Measurements from ENCODE around the gene SIGLEC12.
"Not testable (repeated sequence)": the region's sequence is repeated elsewhere in the genome, so short reads cannot be mapped to it uniquely, and the experiment has no call there.

GRCh38 chr19:51463976-51464581 is 37.5 kb downstream of the SIGLEC12 start:
- TF ChIP-seq, protein P1, sequence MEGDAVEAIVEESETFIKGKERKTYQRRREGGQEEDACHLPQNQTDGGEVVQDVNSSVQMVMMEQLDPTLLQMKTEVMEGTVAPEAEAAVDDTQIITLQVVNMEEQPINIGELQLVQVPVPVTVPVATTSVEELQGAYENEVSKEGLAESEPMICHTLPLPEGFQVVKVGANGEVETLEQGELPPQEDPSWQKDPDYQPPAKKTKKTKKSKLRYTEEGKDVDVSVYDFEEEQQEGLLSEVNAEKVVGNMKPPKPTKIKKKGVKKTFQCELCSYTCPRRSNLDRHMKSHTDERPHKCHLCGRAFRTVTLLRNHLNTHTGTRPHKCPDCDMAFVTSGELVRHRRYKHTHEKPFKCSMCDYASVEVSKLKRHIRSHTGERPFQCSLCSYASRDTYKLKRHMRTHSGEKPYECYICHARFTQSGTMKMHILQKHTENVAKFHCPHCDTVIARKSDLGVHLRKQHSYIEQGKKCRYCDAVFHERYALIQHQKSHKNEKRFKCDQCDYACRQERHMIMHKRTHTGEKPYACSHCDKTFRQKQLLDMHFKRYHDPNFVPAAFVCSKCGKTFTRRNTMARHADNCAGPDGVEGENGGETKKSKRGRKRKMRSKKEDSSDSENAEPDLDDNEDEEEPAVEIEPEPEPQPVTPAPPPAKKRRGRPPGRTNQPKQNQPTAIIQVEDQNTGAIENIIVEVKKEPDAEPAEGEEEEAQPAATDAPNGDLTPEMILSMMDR (IDR thresholded peaks at IDR 0.05) = not testable (repeated sequence)
- TF ChIP-seq POLR2A, POLR2AphosphoS5 (IDR thresholded peaks at IDR 0.05): not testable (repeated sequence)
